Measurements from ENCODE around the gene WDPCP. TPM values are rescaled to one million over a fixed set of nuclear protein-coding genes. Genes with fewer than 3 reads are reported as not detected.

The WDPCP gene
- total RNA-seq, 1 donor from 2014 or later: 12.4 TPM

GRCh38 chr2:63520793-63521192 is 67.5 kb downstream of the WDPCP start:
- no peak for DNase-seq (ENCODE audit: extremely low spot score, unreplicated experiment)

GRCh38 chr2:63514781-63515180 is 73.5 kb downstream of the WDPCP start:
- H3K27ac Mint-ChIP-seq (ENCODE audit: unreplicated experiment): no peak overlapping the region
- DNase-seq (ENCODE audit: extremely low spot score, unreplicated experiment): no peak
- peaks cover 7% of the 10 kb centered on the region for H3K36me3 Mint-ChIP-seq (ENCODE audit: unreplicated experiment)
- H3K4me1 Mint-ChIP-seq (ENCODE audit: unreplicated experiment): no peaks in the 10 kb centered on the region
- H3K27me3 Mint-ChIP-seq (ENCODE audit: unreplicated experiment): no peaks in the 10 kb centered on the region
- no peak for TF ChIP-seq CTCF (IDR thresholded peaks at IDR 0.05)
- H3K9me3 Mint-ChIP-seq (ENCODE audit: unreplicated experiment): peaks cover 23% of the 10 kb centered on the region
- H3K4me3 Mint-ChIP-seq (ENCODE audit: unreplicated experiment): no peak overlapping the region

More at GRCh38 chr2:63520793-63521192, 67.5 kb downstream of the WDPCP start:
- TF ChIP-seq CTCF (IDR thresholded peaks at IDR 0.05): no peak
- H3K27ac Mint-ChIP-seq (ENCODE audit: unreplicated experiment): no peak overlapping the region
- H3K27me3 Mint-ChIP-seq (ENCODE audit: unreplicated experiment): no peaks in the 10 kb centered on the region
- H3K9me3 Mint-ChIP-seq (ENCODE audit: unreplicated experiment): peaks cover 39% of the 10 kb centered on the region
- no peak overlapping the region for H3K4me3 Mint-ChIP-seq (ENCODE audit: unreplicated experiment)
- H3K4me1 Mint-ChIP-seq (ENCODE audit: unreplicated experiment): no peaks in the 10 kb centered on the region
- peaks cover 16% of the 10 kb centered on the region for H3K36me3 Mint-ChIP-seq (ENCODE audit: unreplicated experiment)

GRCh38 chr2:63514237-63514716 is 74.0 kb downstream of the WDPCP start:
- H3K27me3 Mint-ChIP-seq (ENCODE audit: unreplicated experiment): no peaks in the 10 kb centered on the region

GRCh38 chr2:63506320-63506719 is 82.0 kb downstream of the WDPCP start:
- Mint-ChIP-seq H3K36me3 (ENCODE audit: unreplicated experiment) (peaks cover 9% of the 10 kb centered on the region), H3K27me3 (ENCODE audit: unreplicated experiment) (peaks cover 4% of the 10 kb centered on the region), H3K27ac (ENCODE audit: unreplicated experiment) (no peak overlapping the region), H3K9me3 (ENCODE audit: unreplicated experiment) (peaks cover 28% of the 10 kb centered on the region), H3K4me3 (ENCODE audit: unreplicated experiment) (no peak overlapping the region), H3K4me1 (ENCODE audit: unreplicated experiment) (no peaks in the 10 kb centered on the region)
- TF ChIP-seq CTCF (IDR thresholded peaks at IDR 0.05): no peak
- DNase-seq (ENCODE audit: extremely low spot score, unreplicated experiment): no peak

More at GRCh38 chr2:63514237-63514716, 74.0 kb downstream of the WDPCP start:
- H3K4me1 Mint-ChIP-seq (ENCODE audit: unreplicated experiment): no peaks in the 10 kb centered on the region
- no peak overlapping the region for H3K4me3 Mint-ChIP-seq (ENCODE audit: unreplicated experiment)
- no peak for TF ChIP-seq CTCF (IDR thresholded peaks at IDR 0.05)
- H3K27ac Mint-ChIP-seq (ENCODE audit: unreplicated experiment): no peak overlapping the region
- H3K36me3 Mint-ChIP-seq (ENCODE audit: unreplicated experiment): peaks cover 3% of the 10 kb centered on the region
- DNase-seq (ENCODE audit: extremely low spot score, unreplicated experiment): no peak
- H3K9me3 Mint-ChIP-seq (ENCODE audit: unreplicated experiment): peaks cover 24% of the 10 kb centered on the region

GRCh38 chr2:63503818-63504217 is 84.5 kb downstream of the WDPCP start:
- TF ChIP-seq CTCF (IDR thresholded peaks at IDR 0.05): no peak
- DNase-seq (ENCODE audit: extremely low spot score, unreplicated experiment): no peak
- H3K36me3 Mint-ChIP-seq (ENCODE audit: unreplicated experiment): peaks cover 2% of the 10 kb centered on the region
- H3K27ac Mint-ChIP-seq (ENCODE audit: unreplicated experiment): no peak overlapping the region
- no peaks in the 10 kb centered on the region for H3K4me1 Mint-ChIP-seq (ENCODE audit: unreplicated experiment)
- H3K4me3 Mint-ChIP-seq (ENCODE audit: unreplicated experiment): no peak overlapping the region
- H3K9me3 Mint-ChIP-seq (ENCODE audit: unreplicated experiment): peaks cover 6% of the 10 kb centered on the region
- peaks cover 4% of the 10 kb centered on the region for H3K27me3 Mint-ChIP-seq (ENCODE audit: unreplicated experiment)

Measured in osteocyte (in vitro differentiated cells).